Activated CD4-positive, alpha-beta T cell treated with anti-CD3 and anti-CD28 coated beads, Interleukin-2, amount 50 U/mL, for 48 hours (primary cell): ENCODE results near the gene RABL3.
"Not testable (repeated sequence)": the region's sequence is repeated elsewhere in the genome, so short reads cannot be mapped to it uniquely, and the experiment has no call there.

Source experiments
- DNase-seq, 2 experiments: peaks; one replicate each; pipeline ENCODE4 v3.0.0-alpha.2; 2020

The RABL3 gene

DNA sequence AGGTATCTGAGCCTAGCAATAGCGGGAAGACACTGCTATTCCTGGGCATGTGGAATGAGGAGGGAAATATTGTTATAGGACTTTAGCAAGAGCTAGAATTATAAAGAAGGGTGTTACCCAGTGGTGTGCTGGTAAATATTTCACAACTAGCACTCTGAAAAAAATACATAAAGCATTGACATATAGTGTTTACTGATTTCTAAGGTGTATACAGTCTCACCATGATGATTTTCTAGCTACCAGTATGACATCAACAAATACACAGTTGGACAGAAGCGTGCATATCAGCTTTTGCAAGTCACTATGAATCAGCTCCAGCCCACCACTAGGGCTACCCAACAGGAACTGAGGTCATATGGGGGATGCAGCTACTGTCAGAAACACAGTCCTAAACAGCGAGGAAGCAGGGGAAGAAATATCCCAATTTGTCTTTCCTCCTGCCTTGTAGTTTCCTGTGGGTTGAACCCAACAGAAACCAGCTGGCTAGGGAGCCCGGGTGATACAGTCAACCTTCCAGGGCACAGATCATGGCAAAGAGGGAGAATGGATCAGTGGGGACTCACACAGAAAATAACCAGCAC is 99.9 kb downstream of the RABL3 start:
- no peak for DNase-seq

DNA sequence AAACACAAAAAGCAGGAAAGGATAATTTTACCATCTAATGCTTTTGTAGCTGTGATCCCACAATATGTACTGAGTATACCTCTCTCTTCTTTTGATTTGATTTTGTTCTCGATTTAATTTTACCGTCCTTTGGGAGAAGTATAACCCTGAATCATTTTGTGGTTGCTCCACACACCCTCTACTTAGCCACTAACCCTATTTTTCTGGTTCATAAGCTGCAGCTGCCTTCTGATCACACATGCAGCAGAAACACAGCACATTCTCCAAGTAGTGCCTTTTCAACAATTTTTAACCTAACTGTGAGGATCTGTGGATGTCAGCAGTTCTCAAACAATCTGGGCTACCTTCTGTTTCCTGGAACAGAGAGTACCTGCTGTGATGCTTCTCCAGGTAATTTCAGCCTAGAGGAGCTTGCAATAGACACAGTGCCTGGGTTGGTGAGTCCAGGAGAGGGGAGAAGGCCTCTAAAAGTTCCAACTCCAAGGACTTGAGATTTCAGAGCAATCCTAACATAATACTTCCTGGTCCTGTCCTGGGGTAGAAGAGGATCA is 100.5 kb downstream of the RABL3 start:
- no peak for DNase-seq

DNA sequence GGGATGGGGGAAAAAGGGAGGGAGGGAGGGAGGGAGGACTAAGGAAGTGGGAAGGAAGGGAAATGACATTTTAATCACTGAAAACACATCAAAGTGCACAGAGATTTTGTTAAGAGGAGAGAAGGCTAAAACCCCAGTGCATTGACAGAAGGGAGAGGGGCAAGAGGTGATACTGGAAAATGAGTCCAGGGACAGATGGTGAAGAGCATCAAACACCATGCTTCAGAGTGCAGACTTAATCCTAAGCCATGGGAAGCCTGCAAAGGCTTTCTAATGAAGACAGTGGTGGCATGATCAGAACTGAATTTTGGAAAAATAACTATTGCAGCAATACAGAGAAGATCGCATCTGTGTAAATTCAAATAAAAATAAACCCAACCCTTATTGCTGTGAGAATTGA is 102.1 kb downstream of the RABL3 start:
- no peak for DNase-seq

DNA sequence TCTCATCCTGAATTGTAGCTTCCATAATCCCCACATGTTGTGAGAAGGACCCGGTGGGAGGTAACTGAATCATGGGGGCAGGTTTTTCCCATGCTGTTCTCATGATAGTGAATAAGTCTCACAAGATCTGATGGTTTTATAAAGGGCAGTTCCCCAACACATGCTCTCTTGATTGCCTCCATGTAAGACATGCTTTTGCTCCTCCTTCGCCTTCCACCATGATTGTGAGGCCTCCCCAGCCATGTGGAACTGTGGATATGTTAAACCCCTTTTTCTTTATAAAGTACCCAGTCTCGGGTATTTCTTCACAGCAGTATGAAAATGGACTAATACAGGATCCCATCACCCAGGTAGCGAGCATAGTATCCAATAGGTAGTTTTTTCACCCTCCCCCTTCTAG is 103.5 kb downstream of the RABL3 start:
- DNase-seq: not testable (repeated sequence)

DNA sequence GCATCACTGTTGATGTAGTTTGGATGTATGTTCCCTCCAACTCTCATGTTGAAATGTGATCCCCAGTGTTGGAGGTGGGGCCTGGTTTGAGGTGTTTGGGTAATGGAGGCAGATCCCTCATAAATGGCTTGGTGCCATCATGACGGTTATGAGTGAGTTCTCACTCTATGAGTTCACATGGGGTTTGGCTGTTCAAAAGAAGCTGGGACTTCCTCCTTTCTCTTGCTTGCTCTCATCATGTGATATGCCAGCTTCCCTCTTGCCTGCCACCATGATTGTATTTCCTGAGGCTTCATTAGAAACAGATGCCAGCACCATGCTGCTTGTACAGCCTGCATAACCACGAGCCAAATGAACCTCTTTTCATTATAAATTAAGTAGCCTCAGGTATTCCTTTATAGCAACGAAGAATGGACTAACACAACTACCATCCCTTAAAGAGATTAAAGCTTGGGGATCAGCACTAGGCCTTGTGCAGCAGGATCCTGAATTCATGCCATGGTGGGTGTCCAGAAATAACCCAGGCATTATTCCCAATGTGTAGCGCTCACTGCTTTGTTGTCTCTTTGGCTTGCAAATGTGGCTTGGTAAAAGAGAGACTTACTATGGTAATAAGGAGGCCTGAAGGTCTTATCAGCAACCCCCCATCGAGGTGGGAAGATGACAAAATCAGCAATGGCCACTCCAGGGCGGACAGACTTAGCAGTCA is 104.3 kb downstream of the RABL3 start:
- DNase-seq: no peak

DNA sequence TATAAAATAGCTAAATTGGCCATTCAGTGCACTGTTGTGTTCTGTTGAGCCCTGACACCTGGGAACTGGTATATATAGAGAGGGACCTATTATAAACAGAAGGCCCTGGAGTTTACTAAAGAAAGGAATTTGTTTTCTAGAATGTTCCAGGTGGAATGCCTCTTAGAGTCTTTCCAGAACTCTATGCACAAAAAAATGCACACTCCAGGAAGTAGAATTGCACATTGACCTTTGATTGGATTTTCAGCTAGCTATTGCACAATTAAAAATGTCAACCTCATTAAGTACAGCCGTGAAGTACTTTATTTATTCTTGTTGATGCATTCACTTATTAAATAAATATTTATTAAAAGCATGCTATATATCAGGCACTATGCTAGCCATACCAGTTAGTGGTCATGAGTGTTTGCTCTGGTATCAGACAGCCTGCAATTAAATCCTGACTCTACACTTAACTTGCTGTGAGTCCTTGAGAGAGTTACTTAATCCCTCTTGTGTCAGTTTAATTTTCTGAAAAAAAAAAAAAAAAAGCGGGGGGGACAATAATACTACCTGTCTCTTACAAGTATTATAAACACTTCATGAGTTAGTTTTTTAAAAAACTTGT is 105.4 kb downstream of the RABL3 start:
- DNase-seq: no peak
